IPS-NIHi11 (cell line): ENCODE results near the gene MXD4.
A peak's percentile ranks its signal among the peaks of the same experiment; 100 is the strongest.

Experiments
- DNase-seq: peaks from one replicate; pipeline ENCODE4 v3.0.0; 2012; ENCODE audit warnings: mixed read lengths, low spot score

The MXD4 gene

GRCh38 chr4:2261853-2262144 lies at the start of gene MXD4:
Gene MXD4, minus strand, starts transcription at chr4:2262109. Its CDS starts 129 bp downstream, at chr4:2261980.
- DNase-seq: no peak

GRCh38 chr4:2306773-2307410 lies 45.0 kb upstream of the MXD4 start:
- DNase-seq: no peak

GRCh38 chr4:2305766-2306501 lies 44.0 kb upstream of the MXD4 start:
- no peak for DNase-seq

GRCh38 chr4:2304877-2305561 lies 43.1 kb upstream of the MXD4 start:
- DNase-seq: peak; percentile 9

GRCh38 chr4:2304321-2304876 lies 42.5 kb upstream of the MXD4 start:
- DNase-seq: peak; percentile 6

GRCh38 chr4:2303686-2304320 lies 41.9 kb upstream of the MXD4 start:
- peak; percentile 25 for DNase-seq

- DNase-seq: peak; percentile 7
Observed at GRCh38 chr4:2303121-2303685, 41.3 kb upstream of the MXD4 start.

GRCh38 chr4:2302387-2303119 lies 40.6 kb upstream of the MXD4 start:
- no peak for DNase-seq

GRCh38 chr4:2301806-2302205 lies 39.9 kb upstream of the MXD4 start:
- peak; percentile 2 for DNase-seq

GRCh38 chr4:2301225-2301642 lies 39.3 kb upstream of the MXD4 start:
- peak; percentile 13 for DNase-seq

- DNase-seq: peak; percentile 6
Observed at GRCh38 chr4:2300431-2301224, 38.7 kb upstream of the MXD4 start.

- DNase-seq: no peak
Observed at GRCh38 chr4:2299794-2300193, 37.9 kb upstream of the MXD4 start.

- peak; percentile 10 for DNase-seq
Observed at GRCh38 chr4:2298532-2298991, 36.7 kb upstream of the MXD4 start.

GRCh38 chr4:2297606-2298531 lies 36.0 kb upstream of the MXD4 start:
- DNase-seq: peak; percentile 4

GRCh38 chr4:2296631-2297601 lies 35.0 kb upstream of the MXD4 start:
- DNase-seq: peak; percentile 5

- peak; percentile 8 for DNase-seq
Observed at GRCh38 chr4:2295900-2296442, 34.1 kb upstream of the MXD4 start.

GRCh38 chr4:2295500-2295899 lies 33.6 kb upstream of the MXD4 start:
- DNase-seq: peak; percentile 31

- no peak for DNase-seq
Observed at GRCh38 chr4:2292646-2293108, 30.8 kb upstream of the MXD4 start.
